ENCODE results near the gene COL12A1.

- TF ChIP-seq CTCF (IDR thresholded peaks at IDR 0.05; ENCODE audit: borderline replicate concordance, extremely low read depth, low read length, poor library complexity, severe bottlenecking), result no peak
- no peak for TF ChIP-seq EZH2 (IDR thresholded peaks at IDR 0.05; ENCODE audit: borderline replicate concordance, low read depth, low read length, severe bottlenecking)
These were observed 3.4 kb upstream of the COL12A1 start for GRCh38 chr6:75209184-75209723.
